GM12878 (cell line): Measurements from ENCODE around the gene TMEM253.

Experiments
- CREB1 ChIP-seq: IDR thresholded peaks from 2 replicates; pipeline ENCODE4 v1.6.1; 2012; ENCODE audit warnings: low read depth, mild to moderate bottlenecking, inconsistent platforms
- EP300 ChIP-seq, 2 experiments: fragments of 150-350 bp in 1 of 2; IDR thresholded peaks; 2 replicates each; pipeline ENCODE4 v1.6.1; 2011 to 2012; ENCODE audit warnings: low read depth in 2 of 2, low read length in 2 of 2, borderline replicate concordance in 1 of 2, improper control_type of control experiment in 1 of 2, inconsistent platforms in 1 of 2; ENCODE audit not compliant: control insufficient read depth in 1 of 2
- GATAD2B ChIP-seq: fragments of 450-650 bp; conservative IDR thresholded peaks from 2 replicates; pipeline ENCODE4 v1.6.1; 2017; ENCODE audit warnings: low read depth, mild to moderate bottlenecking, moderate library complexity
- POLR2AphosphoS5 ChIP-seq: IDR thresholded peaks from 2 replicates; pipeline ENCODE4 v1.6.1; 2011; ENCODE audit warnings: mild to moderate bottlenecking, low read length, inconsistent platforms
- RAD21 ChIP-seq: IDR thresholded peaks from 2 replicates; pipeline ENCODE4 v1.6.1; 2011; ENCODE audit warnings: mild to moderate bottlenecking, low read depth, low read length, moderate library complexity; ENCODE audit not compliant: insufficient read depth
- SIN3A ChIP-seq: IDR thresholded peaks from 2 replicates; pipeline ENCODE4 v1.6.1; 2012; ENCODE audit warnings: low read depth, low read length, improper control_type of control experiment
- TCF3 ChIP-seq: IDR thresholded peaks from 2 replicates; pipeline ENCODE4 v1.6.1; 2012; ENCODE audit warnings: low read depth, mild to moderate bottlenecking, low read length, borderline replicate concordance; ENCODE audit not compliant: insufficient read depth
- TF ChIP-seq, protein P1 (sequence below), 3 experiments: IDR thresholded peaks in 2 of 3; conservative IDR thresholded peaks in 1 of 3; 2 replicates each; pipeline ENCODE4 v1.5.1; 2011; ENCODE audit warnings: low read depth in 3 of 3, low read length in 3 of 3, mild to moderate bottlenecking in 3 of 3, control low read depth in 2 of 3, moderate library complexity in 2 of 3, inconsistent platforms in 1 of 3, mixed read lengths in 1 of 3; ENCODE audit not compliant: control insufficient read depth in 2 of 3, insufficient read depth in 1 of 3; ENCODE audit errors: extremely low read depth in 1 of 3
- TF ChIP-seq, protein P2 (sequence below): IDR thresholded peaks from 2 replicates; pipeline ENCODE4 v1.6.1; 2012; ENCODE audit warnings: low read depth, low read length, improper control_type of control experiment
- TF ChIP-seq, protein P3 (sequence below): fragments of 450-650 bp; IDR thresholded peaks from 2 replicates; pipeline ENCODE4 v1.6.1; 2017; ENCODE audit warnings: mild to moderate bottlenecking, low read depth, inconsistent platforms; ENCODE audit not compliant: poor library complexity, severe bottlenecking

DNA sequence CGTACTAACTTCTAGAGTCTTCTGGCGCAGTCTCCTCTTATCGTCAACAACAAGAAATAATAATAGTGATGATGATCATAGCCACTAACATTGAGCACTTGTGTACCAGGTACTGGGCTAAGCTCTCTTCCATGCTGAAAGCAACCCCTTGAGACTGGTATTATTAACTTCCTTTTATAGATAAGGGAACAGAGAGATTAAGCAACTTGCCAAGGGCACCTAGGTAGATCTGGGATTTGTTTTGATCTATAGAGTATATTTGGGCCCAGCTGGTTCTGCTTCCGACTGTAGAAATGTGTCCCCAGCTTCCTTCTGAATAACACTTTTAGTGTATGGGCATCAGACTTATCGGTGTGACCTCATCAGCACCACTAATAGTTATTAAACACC lies 1.3 kb upstream of the TMEM253 start:
- TF ChIP-seq, protein P1, sequence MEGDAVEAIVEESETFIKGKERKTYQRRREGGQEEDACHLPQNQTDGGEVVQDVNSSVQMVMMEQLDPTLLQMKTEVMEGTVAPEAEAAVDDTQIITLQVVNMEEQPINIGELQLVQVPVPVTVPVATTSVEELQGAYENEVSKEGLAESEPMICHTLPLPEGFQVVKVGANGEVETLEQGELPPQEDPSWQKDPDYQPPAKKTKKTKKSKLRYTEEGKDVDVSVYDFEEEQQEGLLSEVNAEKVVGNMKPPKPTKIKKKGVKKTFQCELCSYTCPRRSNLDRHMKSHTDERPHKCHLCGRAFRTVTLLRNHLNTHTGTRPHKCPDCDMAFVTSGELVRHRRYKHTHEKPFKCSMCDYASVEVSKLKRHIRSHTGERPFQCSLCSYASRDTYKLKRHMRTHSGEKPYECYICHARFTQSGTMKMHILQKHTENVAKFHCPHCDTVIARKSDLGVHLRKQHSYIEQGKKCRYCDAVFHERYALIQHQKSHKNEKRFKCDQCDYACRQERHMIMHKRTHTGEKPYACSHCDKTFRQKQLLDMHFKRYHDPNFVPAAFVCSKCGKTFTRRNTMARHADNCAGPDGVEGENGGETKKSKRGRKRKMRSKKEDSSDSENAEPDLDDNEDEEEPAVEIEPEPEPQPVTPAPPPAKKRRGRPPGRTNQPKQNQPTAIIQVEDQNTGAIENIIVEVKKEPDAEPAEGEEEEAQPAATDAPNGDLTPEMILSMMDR (IDR thresholded peaks at IDR 0.05 in 2 of 3, conservative IDR thresholded peaks at IDR 0.05 in 1 of 3; ENCODE audit: control insufficient read depth in 2 of 3, extremely low read depth in 1 of 3, insufficient read depth in 1 of 3, low read depth in 3 of 3, low read length in 3 of 3) = no peak
- no peak for TF ChIP-seq SIN3A
- no peak for TF ChIP-seq TCF3
- TF ChIP-seq EP300 (IDR thresholded peaks at IDR 0.05; ENCODE audit: borderline replicate concordance in 1 of 2, control insufficient read depth in 1 of 2, low read depth in 2 of 2, low read length in 2 of 2) = no peak
- no peak for TF ChIP-seq CREB1
- TF ChIP-seq, protein P2, sequence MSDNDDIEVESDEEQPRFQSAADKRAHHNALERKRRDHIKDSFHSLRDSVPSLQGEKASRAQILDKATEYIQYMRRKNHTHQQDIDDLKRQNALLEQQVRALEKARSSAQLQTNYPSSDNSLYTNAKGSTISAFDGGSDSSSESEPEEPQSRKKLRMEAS = no peak
- TF ChIP-seq GATAD2B = no peak
- no peak for TF ChIP-seq RAD21
- TF ChIP-seq, protein P3, sequence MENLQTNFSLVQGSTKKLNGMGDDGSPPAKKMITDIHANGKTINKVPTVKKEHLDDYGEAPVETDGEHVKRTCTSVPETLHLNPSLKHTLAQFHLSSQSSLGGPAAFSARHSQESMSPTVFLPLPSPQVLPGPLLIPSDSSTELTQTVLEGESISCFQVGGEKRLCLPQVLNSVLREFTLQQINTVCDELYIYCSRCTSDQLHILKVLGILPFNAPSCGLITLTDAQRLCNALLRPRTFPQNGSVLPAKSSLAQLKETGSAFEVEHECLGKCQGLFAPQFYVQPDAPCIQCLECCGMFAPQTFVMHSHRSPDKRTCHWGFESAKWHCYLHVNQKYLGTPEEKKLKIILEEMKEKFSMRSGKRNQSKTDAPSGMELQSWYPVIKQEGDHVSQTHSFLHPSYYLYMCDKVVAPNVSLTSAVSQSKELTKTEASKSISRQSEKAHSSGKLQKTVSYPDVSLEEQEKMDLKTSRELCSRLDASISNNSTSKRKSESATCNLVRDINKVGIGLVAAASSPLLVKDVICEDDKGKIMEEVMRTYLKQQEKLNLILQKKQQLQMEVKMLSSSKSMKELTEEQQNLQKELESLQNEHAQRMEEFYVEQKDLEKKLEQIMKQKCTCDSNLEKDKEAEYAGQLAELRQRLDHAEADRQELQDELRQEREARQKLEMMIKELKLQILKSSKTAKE = no peak
- TF ChIP-seq POLR2AphosphoS5 = no peak
